Pancreas (tissue), 10 donors: Measurements from ENCODE around the gene VEGFA. TPM values are rescaled to one million over a fixed set of nuclear protein-coding genes. Genes with fewer than 3 reads are reported as not detected.

Source experiments
- ATAC-seq, 4 donors: fragments of 200-7000 bp; cut with Tn5 transposase; one replicate each; pipeline versions ENCODE4 v1.8.0 to v1.9.1; 2020; ENCODE audit warnings: mild to moderate bottlenecking in 4 of 4, moderate library complexity in 4 of 4
- DNase-seq, 6 donors: peaks; one replicate each; pipeline ENCODE4 v3.0.0-alpha.2; 2020
- FAIRE-seq: peaks from 2 replicates; lab custom pipeline; 2012; peaks lifted over from hg19 to GRCh38; lab: Jason Lieb, UNC
- H3K27ac ChIP-seq, 4 donors: fragments of 200-600 bp; sonication (generic); 1 replicate in 3 of 4; 2 replicates in 1 of 4; pipeline versions ENCODE4 v1.5.0 to v1.8.0; 2020
- H3K27me3 ChIP-seq, 4 donors: fragments of 200-600 bp; one replicate each; pipeline ENCODE4 v1.8.0; 2021
- H3K36me3 ChIP-seq, 3 donors: fragments of 200-600 bp; sonication (generic) in 1 of 3; one replicate each; pipeline versions ENCODE4 v1.5.0 to v1.8.0; 2020 to 2021
- H3K4me1 ChIP-seq, 3 donors: fragments of 200-600 bp; one replicate each; pipeline ENCODE4 v1.8.0; 2021
- H3K4me3 ChIP-seq, 4 donors: fragments of 200-600 bp; sonication (generic) in 2 of 4; one replicate each; pipeline versions ENCODE4 v1.5.0 to v1.8.0; 2020 to 2021
- H3K9me3 ChIP-seq, 4 donors: fragments of 200-600 bp; one replicate each; pipeline ENCODE4 v1.8.0; 2021
- WGBS, 2 donors: extraction: QIAGEN DNeasy Blood & Tissue Kit; methylation state at CpG; one replicate each; pipeline ENCODE4 v1.1.7; 2013; 5-methylcytosine and 5-hydroxymethylcytosine counted together
- intact Hi-C, 3 donors: fragments of 100-400 bp; cut with DNase I; formaldehyde crosslinking; loops; one replicate each; pipeline versions ENCODE4 v1.11.1 to v1.14.2; 2022
- polyA plus RNA-seq, 2 donors: library from polyadenylated mRNA; stranded (reverse); fragments of 200-250 nt; gene quantifications; one replicate each; pipeline ENCODE4 v1.2.3, GENCODE V29; 2013
- total RNA-seq, 6 donors: library from RNA; stranded (reverse); fragmentation: NEBNext Ultra II Directional in 4 of 6; extraction: Animal tissue kit (Norgen Biotek cat#: 25700) in 4 of 6; gene quantifications; one replicate each; pipeline versions ENCODE4 v1.2.1 to v1.2.4, GENCODE V29; 2021 to 2023
- TF ChIP-seq, protein P1 (sequence below), 4 donors: fragments of 200-600 bp; sonication (generic) in 3 of 4; IDR thresholded peaks; one replicate each; pipeline versions ENCODE4 v1.5.0 to v1.8.0; 2021; ENCODE audit warnings: antibody characterized with exemption in 4 of 4
- donor health status: healthy with polysubstance abuse.
- donor health status: DM: no; HTN: no; CAD: no; lungs with moderate emphysema.
- donor health status: DM: no; HTN: no; CAD: no.
- donor health status: control.
- donor health status: control.
- donor health status: Bipolar disorder and iron deficiency.
- donor health status: DM: yes; HTN: yes; CAD: no.
- donor health status: DM: no; HTN: no; CAD: no.
- donor health status: DM: no; HTN: no; CAD: no.
- donor health status: DM: yes; HTN: yes; CAD: no.

The VEGFA gene
- total and polyA plus RNA-seq, 8 donors, result 55.2 to 206 (median 91.5) TPM

DNA sequence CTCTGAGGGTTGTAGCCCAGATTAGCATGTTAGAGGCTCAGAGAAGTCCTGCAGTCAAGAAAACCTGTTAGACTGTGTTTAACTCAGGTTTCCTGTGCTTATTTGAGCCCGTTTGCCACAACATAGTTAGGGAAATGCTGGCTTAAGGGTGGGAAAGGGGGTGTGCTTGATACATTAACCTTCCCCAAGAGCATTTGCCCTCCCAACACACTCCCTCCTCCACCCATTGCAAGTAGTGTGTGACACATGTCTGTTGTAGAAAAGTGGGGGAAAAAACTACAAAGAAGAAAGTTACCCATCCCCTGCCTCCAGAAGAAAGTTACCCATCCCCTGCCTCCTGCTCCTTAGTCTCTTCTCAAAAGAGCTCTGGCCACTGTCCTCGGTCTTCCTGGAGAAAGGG, 45.7 kb upstream of the VEGFA start:
- FAIRE-seq, result no peak
- no peak overlapping the region for H3K27ac ChIP-seq

DNA sequence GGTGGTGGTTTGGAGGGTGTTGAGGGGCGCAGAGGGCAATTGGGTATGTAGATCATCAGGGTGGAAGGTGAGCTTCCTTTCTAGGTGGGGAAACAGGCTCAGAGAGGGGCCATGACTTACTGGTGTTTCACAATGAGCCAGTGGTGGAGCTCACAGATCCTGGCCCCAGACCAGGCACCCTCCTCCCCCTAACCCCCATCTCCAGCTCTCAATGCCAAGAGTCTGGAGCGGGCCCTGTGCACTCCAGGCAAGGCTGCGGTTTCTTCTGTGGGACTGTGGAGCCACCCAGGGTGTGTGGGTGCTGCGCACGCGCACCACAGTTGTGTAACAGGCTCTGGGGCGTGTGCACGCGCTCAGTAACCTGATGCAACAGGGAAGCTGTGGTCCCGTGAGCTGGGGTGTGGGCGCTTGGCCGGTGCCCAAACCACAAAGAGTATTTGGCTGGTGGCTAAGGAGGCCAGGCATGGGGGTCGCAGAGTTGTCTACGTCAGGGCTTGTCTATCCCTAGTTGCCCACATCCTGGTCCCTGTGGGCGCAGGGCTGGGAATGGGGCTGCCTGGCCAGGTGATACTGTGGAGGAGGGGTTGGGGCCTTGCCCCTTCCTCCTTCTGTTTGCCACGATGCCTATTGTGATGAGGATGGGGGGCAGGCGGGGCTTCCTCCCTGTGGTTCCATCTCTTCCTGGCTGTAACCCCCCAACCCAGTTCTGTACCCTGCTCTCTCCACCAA, 44.9 kb upstream of the VEGFA start:
- H3K4me3 ChIP-seq, result no peak overlapping the region
- FAIRE-seq (no peak), ATAC-seq (peak; percentile 26 to 89 (median 79)), DNase-seq (peak; percentile 38 to 68 (median 61))
- no peaks in the 10 kb centered on the region for H3K9me3 ChIP-seq
- no peaks in the 10 kb centered on the region for H3K4me1 ChIP-seq
- no peaks in the 10 kb centered on the region for H3K36me3 ChIP-seq
- TF ChIP-seq, protein P1, sequence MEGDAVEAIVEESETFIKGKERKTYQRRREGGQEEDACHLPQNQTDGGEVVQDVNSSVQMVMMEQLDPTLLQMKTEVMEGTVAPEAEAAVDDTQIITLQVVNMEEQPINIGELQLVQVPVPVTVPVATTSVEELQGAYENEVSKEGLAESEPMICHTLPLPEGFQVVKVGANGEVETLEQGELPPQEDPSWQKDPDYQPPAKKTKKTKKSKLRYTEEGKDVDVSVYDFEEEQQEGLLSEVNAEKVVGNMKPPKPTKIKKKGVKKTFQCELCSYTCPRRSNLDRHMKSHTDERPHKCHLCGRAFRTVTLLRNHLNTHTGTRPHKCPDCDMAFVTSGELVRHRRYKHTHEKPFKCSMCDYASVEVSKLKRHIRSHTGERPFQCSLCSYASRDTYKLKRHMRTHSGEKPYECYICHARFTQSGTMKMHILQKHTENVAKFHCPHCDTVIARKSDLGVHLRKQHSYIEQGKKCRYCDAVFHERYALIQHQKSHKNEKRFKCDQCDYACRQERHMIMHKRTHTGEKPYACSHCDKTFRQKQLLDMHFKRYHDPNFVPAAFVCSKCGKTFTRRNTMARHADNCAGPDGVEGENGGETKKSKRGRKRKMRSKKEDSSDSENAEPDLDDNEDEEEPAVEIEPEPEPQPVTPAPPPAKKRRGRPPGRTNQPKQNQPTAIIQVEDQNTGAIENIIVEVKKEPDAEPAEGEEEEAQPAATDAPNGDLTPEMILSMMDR (IDR thresholded peaks at IDR 0.05), result no peak
- peak overlapping the region in 1 of 4 donors; percentile 26 for H3K27ac ChIP-seq
- H3K27me3 ChIP-seq, result no peaks in the 10 kb centered on the region
- intact Hi-C loops, result loop anchor here in 2 of 3 donors (5.0 kb wide), 2 partner anchors 352 to 357 kb away; no protein-coding TSS in a partner anchor
- 59 to 60% methylated on average over 17 of the region's 17 CpGs for WGBS, 2 donors

More for the DNA sequence above, 45.7 kb upstream of the VEGFA start:
- Histone ChIP-seq H3K36me3 (no peaks in the 10 kb centered on the region), H3K27me3 (no peaks in the 10 kb centered on the region), H3K4me3 (no peak overlapping the region), H3K9me3 (no peaks in the 10 kb centered on the region), H3K4me1 (no peaks in the 10 kb centered on the region)
- WGBS, 2 donors, result 56 to 80% methylated on average over 2 of the region's 2 CpGs
- intact Hi-C loops, result loop anchor here in 1 of 3 donors (5.0 kb wide), 1 partner anchor 353 kb away; no protein-coding TSS in a partner anchor
- TF ChIP-seq, protein P1 (IDR thresholded peaks at IDR 0.05), result no peak
- no peak for ATAC-seq
- no peak for DNase-seq

DNA sequence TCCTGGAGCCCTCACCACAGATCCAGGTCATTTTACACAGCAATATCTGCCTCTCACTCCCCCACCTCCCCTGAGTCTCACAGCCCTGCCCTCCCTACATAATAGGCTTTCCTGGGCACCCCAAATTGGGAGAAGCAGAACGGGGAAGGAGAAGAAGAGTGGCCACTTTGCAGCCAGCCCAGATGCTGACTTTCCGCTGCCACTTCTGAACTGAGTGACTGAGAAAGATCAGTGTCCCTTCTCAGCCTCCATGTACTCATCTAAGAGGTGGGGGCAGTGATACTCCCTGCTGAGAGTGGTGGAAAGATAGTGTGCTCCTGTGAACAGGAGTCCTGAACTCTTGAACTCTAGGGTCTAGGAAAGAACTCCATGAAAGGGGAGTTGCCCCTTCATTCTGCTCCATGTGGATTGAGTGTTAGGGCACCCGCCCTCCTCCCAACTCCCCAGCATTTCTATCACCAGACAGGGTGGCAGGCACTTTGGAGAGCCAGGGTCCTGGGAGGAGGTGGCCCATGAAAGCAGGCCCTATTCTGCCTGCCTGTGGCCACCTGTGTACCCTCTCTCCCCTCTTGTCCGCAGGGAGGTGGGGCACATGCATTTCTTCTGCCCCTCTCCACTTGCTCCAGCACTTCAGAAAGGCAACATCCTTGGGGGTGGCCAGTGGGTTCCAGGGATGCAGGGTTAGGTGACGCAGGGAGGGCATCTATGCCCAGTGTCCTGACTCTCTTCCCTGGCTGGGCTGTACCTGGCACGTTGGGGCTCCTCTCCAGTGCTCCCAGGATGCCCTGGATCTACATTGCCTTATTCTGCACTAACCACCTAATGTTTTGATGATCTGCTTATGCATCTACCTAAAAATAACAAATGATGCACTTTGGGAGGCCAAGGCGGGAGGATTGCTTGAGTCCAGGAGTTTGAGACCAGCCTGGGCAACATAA, 44.1 kb upstream of the VEGFA start:
- no peaks in the 10 kb centered on the region for H3K27me3 ChIP-seq
- no peak for DNase-seq
- FAIRE-seq, result no peak
- WGBS, 2 donors, result 75 to 79% methylated on average over 7 of the region's 7 CpGs
- H3K9me3 ChIP-seq, result no peaks in the 10 kb centered on the region
- no peaks in the 10 kb centered on the region for H3K36me3 ChIP-seq
- H3K27ac ChIP-seq, result no peak overlapping the region
- intact Hi-C loops, result loop anchor here in 1 of 3 donors (5.0 kb wide), 1 partner anchor 356 kb away; no protein-coding TSS in a partner anchor
- no peaks in the 10 kb centered on the region for H3K4me1 ChIP-seq
- no peak overlapping the region for H3K4me3 ChIP-seq
- no peak for ATAC-seq
- TF ChIP-seq, protein P1 (IDR thresholded peaks at IDR 0.05), result no peak

DNA sequence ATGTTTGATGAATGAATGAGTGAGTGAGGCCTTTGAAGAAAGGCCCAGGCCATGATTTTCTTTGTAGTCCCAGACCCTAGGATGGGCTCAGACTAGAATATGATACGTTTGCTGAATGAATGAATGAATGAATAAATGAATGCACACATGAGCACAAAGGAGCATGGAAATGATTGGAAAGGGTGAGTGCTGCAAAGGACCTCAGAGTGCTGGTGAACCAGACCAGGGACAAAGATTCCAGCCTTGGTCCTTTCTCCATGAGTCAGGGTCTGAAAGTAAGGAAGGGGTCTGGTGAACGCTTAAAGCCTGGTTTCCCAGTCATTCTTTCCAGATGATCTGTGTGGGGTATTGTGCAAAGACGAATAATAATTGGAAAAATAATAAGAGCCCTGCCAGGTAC, 42.4 kb upstream of the VEGFA start:
- Histone ChIP-seq H3K27ac (no peak overlapping the region), H3K4me3 (no peak overlapping the region), H3K9me3 (no peaks in the 10 kb centered on the region), H3K4me1 (no peaks in the 10 kb centered on the region), H3K27me3 (no peaks in the 10 kb centered on the region), H3K36me3 (no peaks in the 10 kb centered on the region)
- DNase-seq, result no peak
- intact Hi-C loops, result loop anchor here in 1 of 3 donors (5.0 kb wide), 1 partner anchor 355 kb away; no protein-coding TSS in a partner anchor
- TF ChIP-seq, protein P1 (IDR thresholded peaks at IDR 0.05), result no peak
- ATAC-seq, result no peak
- 70 to 81% methylated on average over 3 of the region's 3 CpGs for WGBS, 2 donors
- FAIRE-seq, result no peak
